NCI-H1105 (cell line): ENCODE results near the gene FANK1.
"Not testable (repeated sequence)": the region's sequence is repeated elsewhere in the genome, so short reads cannot be mapped to it uniquely, and the experiment has no call there.

ENCODE experiments used
- DNase-seq: peaks from one replicate; lab custom pipeline; 2025; lab: John Stamatoyannopoulos, UW

FANK1 gene

GRCh38 chr10:125929618-125930017, 33.3 kb downstream of the FANK1 start:
- no peak for DNase-seq

GRCh38 chr10:125933693-125934092, 37.3 kb downstream of the FANK1 start:
- no peak for DNase-seq

- DNase-seq: no peak
Observed at GRCh38 chr10:125936331-125936730, 40.0 kb downstream of the FANK1 start.

GRCh38 chr10:125940515-125940914, 44.2 kb downstream of the FANK1 start:
- no peak for DNase-seq

- DNase-seq: no peak
Observed at GRCh38 chr10:125951290-125951689, 54.9 kb downstream of the FANK1 start.

GRCh38 chr10:125953778-125954385, 57.5 kb downstream of the FANK1 start:
- no peak for DNase-seq

- DNase-seq: no peak
Observed at GRCh38 chr10:125955766-125956165, 59.4 kb downstream of the FANK1 start.

GRCh38 chr10:125961743-125962142, 65.4 kb downstream of the FANK1 start:
- no peak for DNase-seq

- no peak for DNase-seq
Observed at GRCh38 chr10:125962200-125962599, 65.8 kb downstream of the FANK1 start.

- no peak for DNase-seq
Observed at GRCh38 chr10:125964558-125964957, 68.2 kb downstream of the FANK1 start.

- no peak for DNase-seq
Observed at GRCh38 chr10:125967533-125967932, 71.2 kb downstream of the FANK1 start.

GRCh38 chr10:125970077-125970630, 73.8 kb downstream of the FANK1 start:
- DNase-seq: not testable (repeated sequence)

- DNase-seq: no peak
Observed at GRCh38 chr10:125976960-125977605, 80.7 kb downstream of the FANK1 start.

GRCh38 chr10:125979976-125980375, 83.6 kb downstream of the FANK1 start:
- DNase-seq: no peak

GRCh38 chr10:125980521-125981035, 84.2 kb downstream of the FANK1 start:
- DNase-seq: no peak

- DNase-seq: no peak
Observed at GRCh38 chr10:125982260-125982948, 86.0 kb downstream of the FANK1 start.

GRCh38 chr10:125983161-125983560, 86.8 kb downstream of the FANK1 start:
- no peak for DNase-seq

GRCh38 chr10:125983656-125984055, 87.3 kb downstream of the FANK1 start:
- DNase-seq: no peak

GRCh38 chr10:125984346-125984745, 88.0 kb downstream of the FANK1 start:
- DNase-seq: no peak

GRCh38 chr10:125984865-125985495, 88.6 kb downstream of the FANK1 start:
- no peak for DNase-seq

GRCh38 chr10:125985557-125986240, 89.3 kb downstream of the FANK1 start:
- no peak for DNase-seq

GRCh38 chr10:125989791-125990190, 93.4 kb downstream of the FANK1 start:
- DNase-seq: no peak
